LNCaP clone FGC (cell line): Measurements from ENCODE around the gene HLX.

Source experiments
- DNase-seq: peaks from one replicate; pipeline ENCODE4 v3.0.0-alpha.2; 2011; ENCODE audit warnings: low read depth
- H3K4me3 ChIP-seq: 2 replicates; pipeline ENCODE4 v1.5.1; 2011; ENCODE audit warnings: mild to moderate bottlenecking, low read depth, low read length, control low read depth
- CTCF ChIP-seq: IDR thresholded peaks from 2 replicates; pipeline ENCODE4 v1.5.1; 2012; ENCODE audit warnings: mild to moderate bottlenecking; ENCODE audit not compliant: control insufficient read depth, insufficient read depth; ENCODE audit errors: extremely low read depth

HLX gene

GRCh38 chr1:220929304-220929703 is 50.1 kb downstream of the HLX start:
- no peak for TF ChIP-seq CTCF

More at GRCh38 chr1:220929304-220929703, 50.1 kb downstream of the HLX start:
- no peak for DNase-seq
- H3K4me3 ChIP-seq: no peak overlapping the region
